Activated CD8-positive, alpha-beta memory T cell treated with anti-CD3 and anti-CD28 coated beads, Interleukin-2, amount 50 U/mL, for 1 hour (primary cell): ENCODE measurements around the gene FAM186B.
"Not testable (repeated sequence)": the region's sequence is repeated elsewhere in the genome, so short reads cannot be mapped to it uniquely, and the experiment has no call there.

ENCODE experiments used
- DNase-seq: peaks from one replicate; pipeline ENCODE4 v3.0.0-alpha.2; 2020; ENCODE audit errors: extremely low read depth

FAM186B gene, protein sequence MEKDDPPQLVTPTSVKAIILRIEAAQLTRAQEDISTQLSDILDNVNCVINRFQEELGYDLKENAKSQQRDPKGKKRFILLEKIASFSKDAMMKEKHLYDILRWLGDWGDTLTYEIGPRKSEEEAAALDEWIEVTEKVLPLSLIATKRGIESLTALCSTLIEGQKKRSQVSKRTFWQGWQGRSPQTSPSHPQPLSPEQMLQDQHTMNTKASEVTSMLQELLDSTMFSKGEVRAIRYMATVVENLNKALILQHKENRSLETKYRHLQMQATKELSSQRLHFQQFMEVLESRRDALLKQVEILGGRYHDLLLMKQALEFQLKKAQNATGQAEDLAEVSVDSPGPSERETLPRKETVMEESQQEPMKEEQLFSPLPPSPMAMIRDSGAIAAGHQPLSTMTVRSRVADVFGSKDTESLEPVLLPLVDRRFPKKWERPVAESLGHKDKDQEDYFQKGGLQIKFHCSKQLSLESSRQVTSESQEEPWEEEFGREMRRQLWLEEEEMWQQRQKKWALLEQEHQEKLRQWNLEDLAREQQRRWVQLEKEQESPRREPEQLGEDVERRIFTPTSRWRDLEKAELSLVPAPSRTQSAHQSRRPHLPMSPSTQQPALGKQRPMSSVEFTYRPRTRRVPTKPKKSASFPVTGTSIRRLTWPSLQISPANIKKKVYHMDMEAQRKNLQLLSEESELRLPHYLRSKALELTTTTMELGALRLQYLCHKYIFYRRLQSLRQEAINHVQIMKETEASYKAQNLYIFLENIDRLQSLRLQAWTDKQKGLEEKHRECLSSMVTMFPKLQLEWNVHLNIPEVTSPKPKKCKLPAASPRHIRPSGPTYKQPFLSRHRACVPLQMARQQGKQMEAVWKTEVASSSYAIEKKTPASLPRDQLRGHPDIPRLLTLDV

DNA sequence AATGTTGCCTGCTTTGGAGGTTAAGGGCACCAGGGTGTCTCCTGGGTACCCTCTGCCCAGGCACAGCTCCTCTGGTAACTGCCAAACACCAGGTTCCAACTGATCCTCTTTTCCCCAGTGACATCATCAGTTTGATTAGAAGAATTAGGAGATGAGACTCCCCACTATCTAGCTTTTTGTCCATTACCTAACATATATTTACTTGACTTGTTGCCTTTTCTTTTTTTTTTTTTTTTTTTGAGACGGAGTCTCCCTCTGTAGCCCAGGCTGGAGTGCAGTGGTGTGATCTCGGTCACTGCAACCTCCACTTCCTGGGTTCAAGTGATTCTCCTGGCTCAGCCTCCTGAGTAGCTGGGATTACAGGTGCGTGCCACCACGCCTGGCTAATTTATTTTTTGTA lies at the start of gene FAM186B:
Gene FAM186B (minus strand): TSS at position 101 of the 400 bp plus-strand sequence. CDS start 162 bp downstream, outside the sequence.
- not testable (repeated sequence) for DNase-seq

DNA sequence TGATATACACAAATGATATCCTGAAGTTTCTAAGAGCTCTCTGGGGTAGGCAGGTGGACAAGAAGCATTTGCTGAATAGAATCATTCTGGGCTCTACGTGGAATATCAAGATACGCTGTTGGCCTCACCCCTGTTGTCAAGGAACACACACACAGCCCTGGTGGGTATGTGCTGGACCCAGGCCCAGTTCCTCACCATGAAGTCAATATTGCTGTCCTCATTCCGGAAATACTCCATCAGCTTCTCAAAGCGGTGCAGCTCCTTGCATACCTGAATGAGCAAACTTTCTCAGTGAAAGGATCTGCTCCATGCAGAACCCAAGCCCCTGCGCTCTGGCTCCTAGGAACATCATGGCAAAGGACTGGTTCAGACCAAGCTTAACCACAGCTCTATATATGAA lies 49.3 kb upstream of the FAM186B start:
- DNase-seq, result no peak

DNA sequence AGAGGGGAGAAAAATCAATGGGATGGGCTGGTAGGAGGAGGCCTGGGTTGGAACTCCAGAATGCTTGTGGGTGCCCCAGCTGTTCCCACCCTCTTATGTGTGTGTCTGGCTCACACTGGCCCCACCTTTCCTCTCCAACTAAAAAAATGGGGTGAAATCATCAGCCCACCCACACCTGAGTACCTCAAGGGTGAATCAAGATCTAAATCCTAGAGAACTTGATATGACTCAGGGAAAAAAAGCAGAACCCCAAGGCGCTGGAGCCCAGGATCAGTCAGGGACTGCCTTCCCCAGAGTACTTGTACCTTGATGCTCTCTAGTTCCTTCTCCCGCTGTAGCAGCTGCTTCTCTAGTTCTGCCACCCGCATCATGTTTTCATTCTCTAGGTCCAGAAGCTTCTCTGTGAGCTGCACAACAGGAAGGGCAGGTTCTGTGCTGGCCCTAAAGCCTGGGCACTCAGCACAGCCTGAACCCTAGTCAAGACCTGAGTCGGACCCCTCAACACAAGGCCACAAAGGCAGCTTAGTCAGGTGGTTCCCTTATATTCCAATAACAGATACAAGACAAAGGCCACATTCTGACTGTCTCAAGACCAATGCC lies 47.6 kb upstream of the FAM186B start:
- no peak for DNase-seq

DNA sequence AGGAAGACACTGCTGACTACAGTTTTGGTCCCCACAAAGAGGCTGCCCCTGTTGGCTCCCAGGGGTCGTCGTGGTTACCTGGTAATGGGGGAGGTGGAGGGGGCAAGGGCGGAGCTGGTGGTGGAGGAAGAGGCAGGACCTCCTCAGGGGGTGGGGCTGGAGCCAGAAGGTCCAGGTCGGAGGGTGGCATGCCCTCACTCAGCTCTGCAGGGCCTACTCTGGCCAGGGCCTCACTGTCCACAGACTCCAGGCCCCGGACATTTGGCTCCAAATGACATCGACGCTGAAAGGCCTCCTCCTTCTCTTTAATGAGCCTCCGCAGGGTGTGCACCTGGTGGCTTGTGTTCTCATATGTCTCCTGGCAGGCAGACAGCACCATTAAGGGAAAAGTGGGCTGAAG lies 46.4 kb upstream of the FAM186B start:
- DNase-seq, result no peak

DNA sequence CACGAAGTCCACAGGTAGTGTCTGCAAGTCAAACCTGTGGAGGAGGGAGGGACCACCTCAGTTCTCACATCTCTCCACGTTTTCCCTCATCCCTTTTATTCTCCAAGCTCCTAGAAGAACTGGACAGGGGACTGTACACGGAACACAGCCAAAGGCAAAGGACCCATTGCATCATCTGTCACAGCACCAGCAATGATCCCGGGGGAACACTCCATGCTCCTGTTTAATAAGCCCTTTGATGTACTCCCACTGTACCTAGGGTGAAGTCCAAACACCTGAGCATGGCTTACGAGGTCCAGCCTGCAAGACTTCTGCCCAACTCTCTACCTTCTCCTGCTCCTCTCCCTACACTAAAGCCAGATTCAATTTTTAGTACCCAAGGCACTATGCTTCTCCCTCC lies 44.5 kb upstream of the FAM186B start:
- no peak for DNase-seq

DNA sequence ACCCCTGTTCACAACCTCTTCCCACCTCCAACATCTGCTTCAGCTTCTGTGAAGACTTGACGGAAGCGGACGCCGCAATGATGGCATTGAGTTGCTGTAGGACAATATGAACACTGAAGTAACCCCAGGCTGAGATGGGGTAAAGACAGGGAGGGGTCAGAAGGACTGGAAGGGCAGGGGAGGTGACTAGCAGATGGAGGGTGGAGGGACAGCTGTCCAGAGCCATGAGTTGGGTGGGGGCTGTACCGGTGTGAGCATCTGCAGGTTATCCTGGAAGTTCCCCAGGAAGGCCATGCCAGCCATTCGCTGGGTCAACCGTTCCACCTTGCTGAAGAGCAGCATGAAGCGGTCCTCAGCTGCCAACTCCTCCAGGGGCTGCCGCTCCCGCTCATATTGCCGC lies 44.0 kb upstream of the FAM186B start:
- DNase-seq, result no peak

DNA sequence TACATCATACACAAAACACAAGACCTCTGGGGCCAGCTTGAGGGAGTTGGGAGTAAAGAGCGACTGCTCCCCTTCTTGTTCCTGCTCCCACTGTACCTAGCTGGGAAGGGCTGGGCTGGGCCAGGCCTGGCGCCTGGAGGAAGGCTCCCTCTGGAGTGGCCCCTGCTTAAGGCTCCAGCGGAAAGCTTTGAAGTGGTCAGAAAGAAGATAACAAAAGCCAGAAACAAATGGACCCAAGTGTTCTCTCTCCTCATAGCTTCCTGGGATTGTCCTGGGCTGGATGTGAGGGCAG lies 43.2 kb upstream of the FAM186B start:
- no peak for DNase-seq

DNA sequence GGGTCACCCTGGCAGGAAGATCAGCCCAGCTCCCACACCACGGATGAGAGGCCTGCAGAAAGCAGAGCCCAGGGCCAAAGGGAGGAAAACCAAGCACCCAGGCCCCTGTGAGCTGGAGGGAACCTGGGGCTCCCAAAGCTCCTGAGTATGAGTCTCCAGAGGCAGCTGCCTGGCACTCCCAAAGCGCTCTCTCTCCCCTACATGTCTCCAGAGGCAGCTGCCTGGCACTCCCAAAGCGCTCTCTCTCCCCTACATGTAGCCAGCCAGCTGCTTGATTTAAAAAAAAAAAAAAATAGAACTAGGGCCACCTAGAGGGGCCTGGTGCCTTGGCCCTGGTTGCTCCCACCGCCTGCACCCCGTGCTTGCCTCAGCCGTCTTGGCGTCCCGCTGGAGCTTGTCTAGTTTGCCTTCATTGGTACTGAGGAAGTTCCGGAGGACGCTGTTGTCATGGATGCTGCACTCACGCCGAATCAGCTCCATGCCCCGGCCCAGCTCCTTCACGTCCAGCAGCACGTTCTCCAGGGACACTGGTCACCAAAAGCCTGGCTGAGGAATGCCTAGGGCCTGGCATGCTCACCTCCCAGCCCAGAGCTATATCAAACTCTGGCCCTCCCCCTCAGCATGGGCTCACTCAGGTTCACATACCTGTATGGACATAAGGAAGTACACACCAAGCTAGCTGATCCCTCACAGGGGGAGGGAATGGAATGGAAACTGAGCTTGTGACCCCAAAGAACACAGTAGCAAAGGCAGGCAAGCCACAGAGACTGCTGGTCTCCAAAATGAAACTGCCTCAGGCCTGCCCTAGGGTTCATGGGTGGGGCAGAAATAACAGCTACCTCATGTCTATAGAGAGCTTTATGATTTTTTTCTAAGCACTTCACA lies 42.6 kb upstream of the FAM186B start:
- no peak for DNase-seq

DNA sequence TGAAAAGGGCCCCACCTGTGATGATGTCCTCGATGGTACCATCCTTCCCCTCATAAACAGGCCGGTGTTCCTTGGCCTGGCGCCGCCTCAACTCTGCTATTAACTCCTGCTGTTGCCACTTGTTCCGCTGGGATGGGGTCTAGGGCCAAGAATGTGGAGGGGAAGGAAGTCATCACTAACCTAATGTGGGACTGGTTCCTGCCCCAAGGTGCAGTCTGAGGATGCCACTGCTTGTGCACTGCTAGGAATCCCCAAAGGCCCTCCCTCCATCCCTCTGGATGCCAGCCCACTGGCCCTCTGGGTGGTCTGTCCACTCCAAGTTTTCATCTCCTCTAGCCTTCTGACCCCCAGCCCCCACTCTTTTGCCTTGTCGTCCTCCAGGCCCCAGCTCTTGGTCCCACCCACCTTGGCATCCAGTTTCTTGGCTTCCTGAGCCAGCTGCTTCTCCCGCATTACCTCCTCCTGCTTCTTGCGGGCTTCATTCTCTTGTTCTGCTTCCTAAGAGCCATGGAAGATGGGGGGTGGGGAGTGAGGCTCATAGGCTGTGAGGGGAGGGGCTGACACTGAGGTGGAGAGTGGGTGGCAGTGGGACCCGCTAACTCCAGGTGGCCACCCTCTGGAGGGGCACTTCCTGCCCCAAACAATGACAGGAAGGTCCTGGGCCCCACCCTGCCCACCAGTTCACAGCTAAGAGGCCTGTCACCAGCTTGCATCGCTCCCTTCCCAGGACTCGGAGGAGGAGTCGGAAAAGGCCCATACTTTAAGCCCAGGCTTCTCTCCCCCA lies 41.6 kb upstream of the FAM186B start:
- DNase-seq, result no peak

DNA sequence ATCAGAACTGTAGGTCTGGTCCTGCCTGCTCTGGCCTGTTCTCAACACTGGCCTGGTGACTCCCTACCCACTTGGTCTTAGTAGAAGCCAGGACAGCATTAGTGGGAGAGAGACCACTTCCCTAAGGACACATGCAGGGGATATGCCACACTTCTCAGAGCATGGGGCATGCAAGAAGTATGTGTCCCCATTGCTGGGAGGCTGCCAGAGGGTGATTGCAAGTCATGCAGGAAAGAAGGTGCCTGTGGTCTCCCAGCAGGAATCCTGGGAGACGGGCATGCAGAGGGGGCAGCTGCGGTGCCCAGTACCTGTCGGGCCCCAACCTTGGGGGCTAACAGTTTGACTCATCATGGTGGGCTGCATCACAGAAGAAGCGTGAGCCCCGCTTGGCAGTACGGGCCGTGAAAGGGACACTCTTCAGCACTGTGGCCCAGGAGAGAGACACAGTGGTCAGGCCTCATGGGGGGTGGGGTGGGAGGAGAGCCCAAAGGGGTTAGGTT lies 40.9 kb upstream of the FAM186B start:
- DNase-seq, result no peak

DNA sequence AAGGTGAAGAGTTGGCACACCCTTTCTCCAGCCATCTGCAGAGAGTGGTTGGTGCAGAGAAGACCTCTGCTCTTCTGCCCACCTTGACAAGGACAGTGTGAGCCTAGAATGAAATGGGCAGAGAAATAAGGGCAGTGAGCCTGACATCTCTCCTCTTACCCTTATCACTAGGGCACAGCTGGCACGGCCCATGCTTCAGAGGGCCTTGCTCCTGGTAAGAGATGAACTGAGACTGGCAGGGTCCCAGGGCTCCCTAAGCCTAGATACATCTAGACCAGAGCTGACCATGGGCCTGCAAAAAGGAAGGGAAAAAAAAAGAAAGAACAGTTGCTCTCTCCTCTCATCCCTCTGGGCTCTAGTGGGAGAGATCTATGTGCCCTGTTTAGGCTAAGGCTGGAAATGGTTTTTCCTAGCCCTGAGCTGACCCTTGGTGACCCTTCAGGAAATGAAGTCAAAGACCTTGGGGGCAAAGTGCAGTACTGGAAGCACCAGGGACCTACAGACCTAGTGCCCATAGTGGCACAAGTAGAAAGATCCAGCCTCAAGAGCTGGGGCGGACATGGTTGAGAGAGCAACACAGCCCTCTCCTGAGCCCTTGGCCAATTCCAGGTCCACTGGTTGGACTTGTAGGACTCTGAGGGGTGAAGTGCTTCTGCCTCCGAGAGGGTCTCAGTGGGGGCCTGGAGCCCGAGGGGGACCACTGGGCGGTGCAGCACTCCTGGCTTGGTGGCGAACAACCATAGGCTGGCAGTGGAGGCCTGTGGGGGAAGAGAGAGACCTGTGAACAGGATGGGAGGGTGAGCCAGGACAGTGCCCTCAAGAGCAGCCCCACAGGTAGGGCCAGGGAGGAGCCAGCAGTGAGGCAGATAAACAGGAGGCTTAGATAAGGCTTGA lies 40.0 kb upstream of the FAM186B start:
- DNase-seq, result no peak

DNA sequence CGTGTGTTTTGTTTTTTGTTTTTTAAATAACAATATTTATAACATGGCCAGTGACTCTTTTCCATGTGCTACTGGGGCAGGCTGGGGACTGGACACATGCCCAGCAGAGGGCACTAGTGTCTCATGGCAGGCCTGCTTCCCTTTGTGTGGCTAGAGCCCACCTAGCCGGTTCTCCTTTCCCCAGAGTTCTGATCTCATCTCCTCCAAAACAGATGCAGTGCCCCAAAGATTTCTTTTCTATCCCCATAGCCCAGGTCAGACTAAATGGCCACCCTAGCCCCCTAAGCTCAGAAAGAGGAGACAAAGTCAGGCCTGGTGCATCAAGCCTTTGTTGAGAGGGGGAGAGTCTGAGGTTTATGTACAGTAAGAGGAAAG lies 39.2 kb upstream of the FAM186B start:
- DNase-seq, result peak; percentile 71

DNA sequence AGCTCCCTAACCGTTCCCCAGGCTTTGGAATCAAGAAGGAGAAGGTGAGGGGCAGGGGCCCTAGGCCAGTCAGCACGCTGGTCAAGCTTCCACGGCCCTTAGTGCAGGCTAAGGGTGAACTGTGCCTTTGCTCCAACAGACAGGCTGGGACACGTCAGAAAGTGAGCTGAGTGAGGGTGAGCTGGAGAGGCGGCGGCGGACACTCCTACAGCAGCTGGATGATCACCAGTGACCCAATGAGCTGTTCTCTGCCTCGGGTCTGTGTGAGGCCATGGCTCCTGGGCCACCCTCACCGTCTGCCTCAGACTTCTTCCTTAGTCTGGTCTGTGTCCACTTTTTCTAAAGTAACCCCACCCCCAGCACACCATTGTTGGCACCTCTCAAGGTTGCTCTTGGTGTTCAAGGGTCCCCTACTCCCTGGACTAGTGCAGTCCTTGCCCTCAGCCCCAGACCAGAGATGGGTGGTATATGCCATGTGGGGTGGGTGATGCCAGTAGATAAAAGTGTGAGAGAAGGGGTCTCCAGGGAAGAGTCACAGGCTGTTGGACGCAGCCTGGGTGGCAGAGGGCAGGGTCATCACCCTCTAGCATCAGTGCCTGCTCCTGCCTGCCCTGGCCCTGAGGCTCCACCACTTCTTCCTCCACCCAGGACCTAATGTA lies 38.7 kb upstream of the FAM186B start:
- no peak for DNase-seq

DNA sequence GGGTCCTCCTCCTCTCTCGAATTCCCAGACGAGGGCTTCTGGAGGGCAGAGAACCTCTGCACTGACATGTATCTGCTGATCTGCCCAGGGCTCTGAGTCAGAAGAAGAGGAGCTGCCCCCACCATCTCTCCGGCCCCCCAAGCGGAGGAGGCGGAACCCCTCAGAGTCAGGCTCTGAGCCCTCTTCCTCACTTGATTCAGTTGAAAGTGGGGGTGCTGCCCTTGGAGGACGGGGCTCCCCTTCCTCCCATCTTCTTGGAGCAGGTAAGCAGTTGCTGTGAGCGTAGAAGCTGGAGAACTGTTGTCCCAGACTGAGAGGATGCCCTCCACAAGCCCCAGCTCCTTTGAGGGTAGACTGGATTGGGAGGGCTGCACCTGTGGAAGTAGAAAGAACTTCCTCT lies 37.7 kb upstream of the FAM186B start:
- no peak for DNase-seq

DNA sequence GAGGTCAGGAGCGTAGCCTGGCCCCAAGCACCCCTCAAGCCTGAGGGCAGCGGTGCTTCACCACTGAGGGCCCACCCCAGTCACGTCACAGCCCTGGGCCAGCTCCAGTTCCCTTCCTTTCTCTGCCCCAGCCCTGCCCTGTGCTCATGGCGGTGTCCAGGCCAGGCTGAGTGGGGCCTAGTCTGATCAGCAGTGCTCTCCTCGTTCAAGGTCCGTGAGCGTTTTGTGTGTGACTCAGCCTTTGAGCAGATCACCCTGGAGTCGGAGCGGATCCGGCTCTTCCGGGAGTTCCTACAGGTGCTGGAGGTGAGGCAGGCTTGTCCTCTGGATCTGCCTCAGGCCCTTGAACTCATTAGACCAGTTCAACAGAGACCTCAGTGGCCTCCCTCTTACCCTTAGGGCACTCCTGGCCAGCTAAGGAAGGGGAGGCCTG lies 36.9 kb upstream of the FAM186B start:
- DNase-seq, result no peak

DNA sequence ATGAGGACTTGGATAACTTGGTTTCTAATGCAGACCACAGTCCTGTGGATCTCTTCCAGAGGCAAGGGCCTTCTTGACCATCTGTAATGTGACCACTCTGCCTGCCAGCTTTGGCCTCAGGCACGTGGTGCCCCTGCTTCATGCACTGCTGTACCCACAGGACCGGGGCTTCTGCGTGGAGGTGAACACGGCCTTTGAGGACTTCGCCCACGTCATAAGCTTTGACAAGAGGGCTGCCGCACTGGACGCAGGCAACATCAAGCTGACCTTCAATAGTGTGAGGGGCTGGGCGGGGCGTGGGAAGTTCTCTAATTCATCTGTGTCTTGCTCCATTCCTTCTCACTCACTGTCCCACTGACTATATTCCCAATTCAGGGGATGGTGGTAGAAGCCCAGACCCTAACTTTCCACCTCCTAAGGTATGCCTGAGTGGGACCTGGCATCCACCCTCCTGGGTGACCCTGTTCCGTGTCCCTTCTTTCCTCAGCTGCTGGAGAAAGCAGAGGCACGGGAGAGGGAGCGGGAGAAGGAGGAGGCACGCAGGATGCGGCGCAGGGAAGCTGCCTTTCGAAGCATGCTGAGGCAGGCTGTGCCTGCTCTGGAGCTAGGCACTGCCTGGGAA lies 36.4 kb upstream of the FAM186B start:
- no peak for DNase-seq

DNA sequence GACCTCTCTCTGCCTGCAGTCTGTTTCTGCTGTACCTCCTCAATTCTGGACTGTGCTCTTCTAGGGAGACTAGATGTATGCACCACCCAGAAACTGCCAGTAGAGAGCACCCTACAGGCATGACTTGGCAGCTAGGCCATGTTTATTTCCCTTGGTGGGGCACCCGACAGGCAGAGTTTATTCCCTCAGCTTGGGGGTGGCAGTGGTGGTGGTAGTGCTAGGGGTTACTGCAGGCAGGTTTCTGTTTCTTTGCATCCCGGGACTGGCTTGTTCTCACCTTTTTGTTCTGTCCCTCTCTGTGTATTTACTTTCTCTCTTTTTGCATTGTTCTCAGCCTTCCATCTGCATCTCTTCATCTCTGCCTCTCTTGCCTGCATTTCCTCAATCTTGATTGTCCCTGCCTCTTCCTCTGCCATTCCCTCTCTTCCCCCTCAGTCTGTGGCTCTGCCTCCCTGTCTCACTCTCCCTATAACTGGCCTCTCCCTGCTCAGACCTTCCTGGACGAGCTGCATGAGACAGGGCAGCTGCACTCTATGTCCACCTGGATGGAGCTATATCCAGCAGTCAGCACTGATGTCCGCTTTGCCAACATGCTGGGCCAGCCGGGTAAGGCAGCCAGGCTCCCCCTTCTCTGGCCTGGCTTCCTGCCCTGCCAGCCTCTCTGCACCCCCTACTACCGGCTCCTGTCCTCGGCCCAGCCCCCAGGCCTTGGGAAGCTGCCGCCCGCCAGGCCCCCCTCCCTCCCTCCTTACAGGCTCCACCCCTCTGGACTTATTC lies 31.7 kb upstream of the FAM186B start:
- no peak for DNase-seq

DNA sequence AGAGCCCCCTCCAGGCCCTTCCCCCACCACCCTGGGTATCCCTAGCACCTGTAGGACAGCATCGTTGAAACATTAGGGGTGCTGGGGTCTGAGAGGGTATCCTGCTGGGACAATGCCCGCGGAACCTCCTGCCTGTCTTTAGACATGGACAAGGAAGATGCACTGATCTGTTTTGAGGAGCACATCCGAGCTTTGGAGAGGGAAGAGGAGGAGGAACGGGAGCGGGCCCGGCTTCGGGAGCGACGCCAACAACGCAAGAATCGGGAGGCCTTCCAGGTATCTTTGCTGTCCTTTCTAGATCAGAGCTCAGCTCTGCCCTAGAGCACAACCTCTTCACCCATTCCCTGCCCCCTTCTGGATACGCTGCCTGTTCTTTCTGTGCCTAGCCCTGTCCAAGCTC lies 31.1 kb upstream of the FAM186B start:
- DNase-seq, result no peak
